ENCODE data around the gene SORCS3. TPM values are rescaled to one million over a fixed set of nuclear protein-coding genes. Genes with fewer than 3 reads are reported as not detected.

The SORCS3 gene
- polyA plus RNA-seq, 3 donors: not detected

DNA sequence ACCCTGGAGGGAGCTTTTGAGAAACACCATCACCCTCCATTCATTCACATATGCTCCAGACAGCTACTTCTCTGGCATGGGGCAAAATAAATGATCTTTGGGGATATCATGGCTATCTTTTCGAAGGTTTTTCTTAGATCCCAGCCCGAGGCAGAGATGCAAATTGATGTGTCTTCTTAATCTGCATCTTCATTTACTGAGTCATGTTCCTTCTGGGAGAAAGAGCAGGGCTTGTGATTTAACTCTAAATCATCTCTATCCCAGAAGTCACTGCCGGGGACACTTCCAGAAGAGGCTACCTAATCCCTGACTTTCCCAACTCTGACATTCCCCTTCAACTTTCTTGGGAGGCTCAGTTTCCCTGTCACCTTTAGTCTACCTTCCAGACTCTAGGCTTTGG lies 90.1 kb downstream of the SORCS3 start:
- H3K4me3 ChIP-seq (replicated peaks in 1 of 3; ENCODE audit: low read depth in 2 of 3, low read length in 3 of 3): no peak overlapping the region
- H3K9ac ChIP-seq (ENCODE audit: insufficient read depth, low read length, poor library complexity, severe bottlenecking): no peak overlapping the region
- intact Hi-C loops (cut with micrococcal nuclease): no loop called here
- Mint-ChIP-seq H3K9me3 (peaks cover 0 to 2% (median 0%) of the 10 kb centered on the region in 7 donors), H3K4me1 (no peaks in the 10 kb centered on the region), H3K36me3 (no peaks in the 10 kb centered on the region), H3K27ac (no peak overlapping the region), H3K4me3 (no peak overlapping the region), H3K27me3 (ENCODE audit: low read depth in 3 of 3) (peaks cover 0 to 7% (median 1%) of the 10 kb centered on the region in 3 donors)
- WGBS (ENCODE audit: insufficient coverage): 67% methylated on average over 1 of the region's 3 CpGs
- TF ChIP-seq, protein P1, sequence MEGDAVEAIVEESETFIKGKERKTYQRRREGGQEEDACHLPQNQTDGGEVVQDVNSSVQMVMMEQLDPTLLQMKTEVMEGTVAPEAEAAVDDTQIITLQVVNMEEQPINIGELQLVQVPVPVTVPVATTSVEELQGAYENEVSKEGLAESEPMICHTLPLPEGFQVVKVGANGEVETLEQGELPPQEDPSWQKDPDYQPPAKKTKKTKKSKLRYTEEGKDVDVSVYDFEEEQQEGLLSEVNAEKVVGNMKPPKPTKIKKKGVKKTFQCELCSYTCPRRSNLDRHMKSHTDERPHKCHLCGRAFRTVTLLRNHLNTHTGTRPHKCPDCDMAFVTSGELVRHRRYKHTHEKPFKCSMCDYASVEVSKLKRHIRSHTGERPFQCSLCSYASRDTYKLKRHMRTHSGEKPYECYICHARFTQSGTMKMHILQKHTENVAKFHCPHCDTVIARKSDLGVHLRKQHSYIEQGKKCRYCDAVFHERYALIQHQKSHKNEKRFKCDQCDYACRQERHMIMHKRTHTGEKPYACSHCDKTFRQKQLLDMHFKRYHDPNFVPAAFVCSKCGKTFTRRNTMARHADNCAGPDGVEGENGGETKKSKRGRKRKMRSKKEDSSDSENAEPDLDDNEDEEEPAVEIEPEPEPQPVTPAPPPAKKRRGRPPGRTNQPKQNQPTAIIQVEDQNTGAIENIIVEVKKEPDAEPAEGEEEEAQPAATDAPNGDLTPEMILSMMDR (IDR thresholded peaks at IDR 0.05): no peak
- H2AFZ ChIP-seq (ENCODE audit: insufficient read depth, low read depth, low read length, poor library complexity, severe bottlenecking): no peak overlapping the region
- no peaks in the 10 kb centered on the region for H3K9me3 ChIP-seq (replicated peaks in 1 of 2; ENCODE audit: control insufficient read depth in 1 of 2, insufficient read depth in 1 of 2, low read length in 2 of 2)
- no peaks in the 10 kb centered on the region for H3K36me3 ChIP-seq (replicated peaks in 1 of 2; ENCODE audit: control insufficient read depth in 1 of 2, insufficient read depth in 2 of 2, low read length in 2 of 2)
- no peaks in the 10 kb centered on the region for H4K20me1 ChIP-seq (ENCODE audit: insufficient read depth, low read length)
- no peaks in the 10 kb centered on the region for H3K4me1 ChIP-seq (ENCODE audit: control insufficient read depth in 1 of 2, insufficient read depth in 2 of 2, low read length in 2 of 2)
- H3K4me2 ChIP-seq (replicated peaks; ENCODE audit: extremely low read depth, low read length, poor library complexity, severe bottlenecking): no peak overlapping the region
- no peaks in the 10 kb centered on the region for H3K79me2 ChIP-seq (ENCODE audit: insufficient read depth, low read length)
- H3K27ac ChIP-seq (ENCODE audit: low read depth in 1 of 2, low read length in 2 of 2): no peak overlapping the region
- no peak for DNase-seq
- peaks cover 2 to 10% of the 10 kb centered on the region in 2 donors for H3K27me3 ChIP-seq (ENCODE audit: control insufficient read depth in 2 of 2, insufficient read depth in 2 of 2, low read length in 2 of 2)

DNA sequence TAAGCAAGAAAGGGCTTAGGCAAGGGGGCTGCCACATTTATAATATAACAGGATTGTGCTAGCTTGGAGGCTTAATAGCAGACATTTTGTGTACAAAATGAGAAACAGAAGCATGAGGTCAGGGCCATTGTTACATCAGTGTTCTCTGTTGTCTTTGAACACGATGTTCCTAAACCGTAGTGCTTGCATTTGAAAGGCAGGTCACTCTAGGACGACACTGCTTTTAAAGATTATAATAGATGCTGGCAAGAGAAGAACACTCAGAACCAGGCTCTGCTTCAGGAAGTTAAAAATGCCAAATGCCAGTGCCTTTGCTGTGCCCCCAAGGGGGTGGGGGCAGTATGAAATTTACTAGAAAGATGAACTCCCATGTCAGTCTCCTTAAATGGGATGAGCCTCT lies 91.1 kb downstream of the SORCS3 start:
- no peak overlapping the region for H3K4me2 ChIP-seq (replicated peaks; ENCODE audit: extremely low read depth, low read length, poor library complexity, severe bottlenecking)
- H3K9me3 ChIP-seq (replicated peaks in 1 of 2; ENCODE audit: control insufficient read depth in 1 of 2, insufficient read depth in 1 of 2, low read length in 2 of 2): no peaks in the 10 kb centered on the region
- peaks cover 2 to 10% of the 10 kb centered on the region in 2 donors for H3K27me3 ChIP-seq (ENCODE audit: control insufficient read depth in 2 of 2, insufficient read depth in 2 of 2, low read length in 2 of 2)
- Mint-ChIP-seq H3K27me3 (ENCODE audit: low read depth in 3 of 3) (peaks cover 0 to 5% (median 1%) of the 10 kb centered on the region in 3 donors), H3K27ac (no peak overlapping the region), H3K4me3 (no peak overlapping the region), H3K36me3 (no peaks in the 10 kb centered on the region), H3K4me1 (no peaks in the 10 kb centered on the region), H3K9me3 (peaks cover 0 to 2% (median 0%) of the 10 kb centered on the region in 7 donors)
- H3K27ac ChIP-seq (ENCODE audit: low read depth in 1 of 2, low read length in 2 of 2): no peak overlapping the region
- H3K4me1 ChIP-seq (ENCODE audit: control insufficient read depth in 1 of 2, insufficient read depth in 2 of 2, low read length in 2 of 2): no peaks in the 10 kb centered on the region
- DNase-seq: no peak
- H3K79me2 ChIP-seq (ENCODE audit: insufficient read depth, low read length): no peaks in the 10 kb centered on the region
- no peak overlapping the region for H2AFZ ChIP-seq (ENCODE audit: insufficient read depth, low read depth, low read length, poor library complexity, severe bottlenecking)
- no peak overlapping the region for H3K4me3 ChIP-seq (replicated peaks in 1 of 3; ENCODE audit: low read depth in 2 of 3, low read length in 3 of 3)
- intact Hi-C loops (cut with micrococcal nuclease): no loop called here
- no peaks in the 10 kb centered on the region for H3K36me3 ChIP-seq (replicated peaks in 1 of 2; ENCODE audit: control insufficient read depth in 1 of 2, insufficient read depth in 2 of 2, low read length in 2 of 2)
- WGBS (ENCODE audit: insufficient coverage): 71% methylated on average over 3 of the region's 3 CpGs
- no peaks in the 10 kb centered on the region for H4K20me1 ChIP-seq (ENCODE audit: insufficient read depth, low read length)
- H3K9ac ChIP-seq (ENCODE audit: insufficient read depth, low read length, poor library complexity, severe bottlenecking): no peak overlapping the region
- TF ChIP-seq, protein P1 (IDR thresholded peaks at IDR 0.05): no peak
